GM21576 (cell line): Measurements from ENCODE around the gene GALNTL6.
A peak's percentile ranks its signal among the peaks of the same experiment; 100 is the strongest.

Experiments used
- ATAC-seq: cut with Tn5 transposase; IDR thresholded peaks from one replicate; pipeline ENCODE4 v1.9.1; 2021; ENCODE audit warnings: mild to moderate bottlenecking, moderate library complexity; ENCODE audit not compliant: unreplicated experiment

Gene GALNTL6

GRCh38 chr4:171812665-171813525 lies at the start of gene GALNTL6:
Gene GALNTL6 (plus strand): TSS chr4:171813404.
- peak; percentile 48 for ATAC-seq

DNA sequence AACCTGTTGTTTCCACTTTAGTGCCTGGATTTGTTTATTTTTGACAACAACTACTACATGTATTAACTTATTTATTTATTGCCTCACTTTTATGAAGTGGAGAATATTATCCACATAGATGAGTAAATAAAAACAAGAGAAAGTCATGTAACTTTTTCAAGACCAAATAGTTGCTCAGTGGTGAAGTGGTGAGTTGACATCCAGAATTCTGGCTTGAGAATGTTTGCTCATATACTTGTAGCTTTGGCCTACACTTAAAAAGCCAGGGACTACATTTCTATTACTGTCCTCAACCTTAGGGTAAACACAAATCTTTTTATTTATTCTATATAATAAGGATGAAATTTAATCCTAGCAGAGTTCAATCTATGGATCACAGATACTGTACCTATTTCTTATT lies 47.7 kb upstream of the GALNTL6 start:
- no peak for ATAC-seq

- ATAC-seq = no peak
These were observed 38.5 kb upstream of the GALNTL6 start for GRCh38 chr4:171774642-171775190.

- no peak for ATAC-seq
These were observed 33.9 kb upstream of the GALNTL6 start for GRCh38 chr4:171779301-171779700.

DNA sequence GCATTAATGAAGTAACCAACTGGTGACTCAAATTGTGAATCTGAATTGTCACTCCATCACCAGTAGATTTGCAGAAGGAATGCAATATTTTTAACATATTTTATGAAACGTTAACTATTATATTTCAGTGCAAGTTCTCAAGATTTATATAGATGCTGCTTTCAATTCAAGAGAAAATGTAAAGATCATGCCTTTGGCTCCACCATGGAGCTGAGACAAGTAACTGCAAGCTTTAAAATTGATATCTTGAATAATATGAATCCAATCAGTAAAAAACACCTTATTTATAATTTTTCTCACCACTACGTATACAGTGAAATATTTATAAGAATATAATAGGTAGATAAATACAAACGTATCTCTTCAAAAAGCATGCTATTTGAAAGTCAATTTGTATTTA lies 27.8 kb upstream of the GALNTL6 start:
- ATAC-seq = no peak

DNA sequence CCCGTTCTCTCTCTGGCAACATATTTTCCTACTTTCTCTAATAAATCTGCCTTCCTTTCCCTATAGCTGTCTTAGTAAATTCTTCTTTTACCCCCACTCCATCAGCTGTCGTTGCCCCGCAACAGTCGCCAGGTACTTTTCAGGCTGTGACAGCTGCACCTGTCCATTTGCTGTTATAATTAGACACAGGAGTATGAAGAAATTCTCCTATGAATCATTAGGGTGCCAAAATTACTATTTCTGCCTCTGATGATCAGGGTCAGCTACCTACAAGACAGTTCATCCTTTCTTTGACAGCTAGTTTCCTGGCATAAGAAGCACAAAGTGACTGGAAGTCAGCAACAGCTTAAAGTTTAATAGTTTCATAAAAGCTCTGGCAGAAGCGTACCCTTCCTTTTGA lies 19.5 kb upstream of the GALNTL6 start:
- no peak for ATAC-seq

DNA sequence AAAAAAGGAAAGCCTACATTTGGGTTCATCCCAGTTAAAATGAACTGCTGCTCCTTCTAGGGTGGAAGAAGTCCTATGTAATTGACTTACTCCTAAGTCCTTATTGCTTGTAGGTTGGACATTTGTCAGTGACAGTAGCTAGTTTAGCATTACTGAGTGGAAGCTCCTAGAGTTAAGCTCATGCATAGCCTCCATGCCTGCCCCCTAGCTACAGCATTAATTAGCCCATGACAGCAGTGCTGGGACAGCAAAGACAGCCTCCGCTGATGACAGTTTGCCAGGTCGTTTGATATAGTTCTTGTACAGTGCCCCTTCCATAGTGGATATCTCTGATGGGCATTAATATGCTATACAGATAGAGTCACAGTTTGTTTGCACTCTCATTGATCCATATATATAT lies 18.7 kb upstream of the GALNTL6 start:
- ATAC-seq = no peak

- no peak for ATAC-seq
These were observed 3.4 kb upstream of the GALNTL6 start for GRCh38 chr4:171809854-171810253.

DNA sequence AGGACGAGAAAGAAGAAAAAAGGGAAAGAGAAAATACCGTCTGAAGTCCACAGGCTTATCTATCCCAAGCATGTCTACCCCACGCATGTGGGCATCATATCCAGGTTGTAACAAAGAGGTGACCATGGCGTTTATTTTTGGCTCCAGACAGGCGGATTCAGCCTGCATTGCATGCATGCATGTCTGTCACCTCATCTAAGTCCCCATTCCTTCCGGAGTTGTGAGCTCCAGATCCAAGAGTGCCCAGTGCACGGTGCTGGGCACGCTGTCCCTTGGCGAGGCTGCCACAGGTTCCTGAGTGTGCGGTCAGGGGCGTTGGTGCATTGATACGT lies 905 bp upstream of the GALNTL6 start:
- ATAC-seq = peak; percentile 10

GRCh38 chr4:171813526-171814250 lies 484 bp downstream of the GALNTL6 start:
- ATAC-seq = peak; percentile 21

GRCh38 chr4:171814545-171814944 lies 1.3 kb downstream of the GALNTL6 start:
- ATAC-seq = no peak

- peak; percentile 42 for ATAC-seq
These were observed 3.8 kb downstream of the GALNTL6 start for GRCh38 chr4:171817026-171817425.

DNA sequence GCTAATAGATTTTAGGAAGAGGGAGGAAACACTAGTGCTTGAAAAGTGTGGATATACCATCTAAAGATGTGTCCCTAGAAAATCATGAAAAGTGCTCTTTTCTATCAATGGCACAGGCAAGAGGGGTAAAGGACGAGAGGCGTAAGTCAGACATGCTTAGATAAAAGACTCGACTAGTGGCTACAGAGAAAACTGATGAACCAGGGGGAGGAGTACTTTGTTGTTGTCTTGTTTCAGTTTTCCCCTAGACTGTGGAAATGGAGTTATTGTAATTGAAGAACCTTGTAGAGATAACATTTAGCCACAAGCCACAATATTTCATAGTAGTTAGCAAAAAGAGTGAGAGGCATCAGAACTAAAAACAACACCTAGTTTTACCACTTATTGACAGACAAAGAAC lies 21.4 kb downstream of the GALNTL6 start:
- ATAC-seq = no peak

GRCh38 chr4:171843456-171843855 lies 30.3 kb downstream of the GALNTL6 start:
- no peak for ATAC-seq

GRCh38 chr4:171846232-171846631 lies 33.0 kb downstream of the GALNTL6 start:
- ATAC-seq = peak; percentile 79

GRCh38 chr4:171846893-171847292 lies 33.7 kb downstream of the GALNTL6 start:
- no peak for ATAC-seq

DNA sequence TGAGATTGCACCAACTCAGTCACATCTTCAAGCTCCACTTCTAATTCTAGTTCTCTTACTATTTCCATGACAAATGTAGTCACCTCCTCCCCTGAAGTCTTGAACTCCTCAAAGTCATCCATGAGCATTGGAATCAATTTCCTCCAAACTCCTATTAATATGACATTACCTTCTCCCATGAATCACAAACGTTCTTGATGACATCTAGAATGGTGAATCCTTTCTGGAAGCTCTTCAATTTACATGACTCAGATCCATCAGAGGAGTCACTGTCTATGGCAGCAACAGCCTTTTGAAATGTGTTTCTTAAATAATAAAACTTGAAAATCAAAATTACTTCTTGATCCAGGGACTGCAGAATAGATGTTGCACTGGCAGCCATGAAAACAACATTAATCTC lies 34.5 kb downstream of the GALNTL6 start:
- ATAC-seq = no peak

DNA sequence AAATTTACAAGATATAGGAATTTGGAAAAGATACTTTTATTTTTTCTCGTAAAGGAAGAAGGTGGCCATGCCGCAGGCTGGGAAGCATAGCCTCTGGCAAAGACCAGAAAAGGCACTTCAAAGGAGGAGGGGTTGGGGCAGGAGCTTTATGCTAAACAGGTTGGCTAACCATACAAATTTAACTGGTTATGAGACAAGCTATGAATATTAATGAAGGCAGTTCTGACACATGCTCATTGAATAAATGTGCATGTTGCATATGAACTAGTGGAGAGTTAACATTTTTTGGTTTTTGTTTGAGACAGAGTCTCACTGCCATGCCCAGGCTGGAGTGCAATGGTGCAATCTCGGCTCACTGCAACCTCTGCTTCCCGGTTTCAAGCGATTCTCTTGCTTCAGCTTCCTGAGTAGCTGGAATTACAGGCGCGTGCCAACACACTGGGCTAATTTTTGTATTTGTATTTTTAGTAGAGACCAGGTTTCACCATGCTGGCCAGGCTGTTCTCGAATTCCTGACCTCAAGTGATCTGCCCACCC lies 36.5 kb downstream of the GALNTL6 start:
- no peak for ATAC-seq

DNA sequence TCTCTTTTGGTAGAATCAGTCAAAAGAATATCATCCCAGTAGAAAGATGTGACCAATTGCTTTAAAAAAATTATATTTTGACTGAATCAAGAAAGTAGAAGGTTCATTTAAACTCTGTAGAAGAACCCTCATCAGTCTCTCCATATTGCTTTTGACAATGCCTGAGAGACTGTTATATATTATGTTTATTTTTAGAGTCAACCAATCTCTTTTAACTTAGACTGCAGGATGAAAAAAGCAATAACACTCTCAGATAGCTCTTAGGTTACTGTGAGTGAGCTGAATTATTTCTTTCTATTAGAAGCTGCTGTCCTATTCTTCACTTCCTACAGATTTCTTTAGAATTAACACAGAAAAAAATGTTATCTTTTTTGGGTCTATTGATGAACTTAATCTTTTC lies 38.1 kb downstream of the GALNTL6 start:
- ATAC-seq = no peak

DNA sequence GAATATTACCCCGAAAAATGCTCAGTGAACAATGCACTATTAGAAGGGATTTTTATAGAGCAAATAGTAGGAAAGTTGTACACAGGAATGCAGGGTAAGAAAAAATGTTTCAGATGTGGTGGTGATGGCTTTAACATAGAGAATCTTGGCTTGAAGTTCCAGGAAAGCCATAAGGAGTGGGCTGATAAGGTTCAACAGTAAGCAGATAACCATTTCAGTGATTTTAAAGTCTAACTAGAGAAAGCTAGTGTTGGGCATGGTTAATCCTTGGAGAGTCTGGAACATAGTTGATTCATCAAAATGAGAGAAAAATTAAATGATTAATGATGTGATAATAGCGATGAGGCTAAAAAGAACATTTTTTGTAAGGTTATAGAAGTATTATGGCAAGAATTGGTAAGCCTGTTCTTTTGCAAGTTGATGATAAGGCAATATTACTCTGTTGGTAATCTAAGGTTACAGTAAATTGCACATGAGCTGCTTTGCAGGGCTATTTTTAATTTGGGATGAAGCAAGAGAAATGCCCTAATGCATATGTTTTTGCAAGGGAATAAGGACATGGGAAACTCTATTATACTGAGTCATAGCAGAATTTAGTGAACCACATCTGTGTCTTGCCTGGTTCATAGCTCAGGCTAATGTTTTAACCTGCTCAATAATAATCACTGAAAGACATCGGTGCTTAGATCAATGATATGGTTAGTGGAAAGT lies 44.3 kb downstream of the GALNTL6 start:
- ATAC-seq = no peak

DNA sequence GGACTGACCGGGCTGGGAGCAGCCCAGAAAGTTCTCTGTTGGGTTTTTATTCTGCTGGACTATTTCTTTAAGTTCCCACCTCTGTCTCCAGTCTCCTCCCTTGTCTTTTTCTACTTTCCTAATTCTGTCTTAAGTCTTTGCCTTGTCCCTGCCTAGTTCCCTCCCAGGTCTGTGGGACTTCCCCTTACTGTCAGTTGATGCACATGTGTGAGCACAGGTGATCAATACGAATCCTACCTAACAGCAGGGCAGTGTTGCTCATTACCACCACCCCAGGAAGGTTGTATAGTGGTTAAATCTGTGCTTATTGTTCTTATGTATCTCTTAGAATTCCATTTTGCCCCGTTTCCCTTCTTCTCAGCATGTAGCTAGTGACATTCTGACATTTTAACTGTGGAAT lies 62.1 kb downstream of the GALNTL6 start:
- peak; percentile 54 for ATAC-seq
